AG04450 (cell line): ENCODE results near the gene AUTS2. TPM values are rescaled to one million over a fixed set of nuclear protein-coding genes. Genes with fewer than 3 reads are reported as not detected.

Experiments used
- CTCF ChIA-PET: fragments of 300-600, 350-600 bp; formaldehyde crosslinking; extraction: SDS; loops from one replicate; lab custom pipeline; 2022; ENCODE audit warnings: antibody characterized with exemption, inconsistent platforms; lab: Charles Lee
- POLR2A ChIA-PET: fragments of 350-600 bp; formaldehyde crosslinking; extraction: SDS; loops from one replicate; lab custom pipeline; 2021; ENCODE audit warnings: antibody characterized with exemption, inconsistent platforms; lab: Yijun Ruan, JAX
- DNase-seq: peaks from one replicate; pipeline ENCODE4 v3.0.0-alpha.2; 2011; ENCODE audit warnings: low read depth, low spot score
- H3K27ac ChIP-seq: one replicate; pipeline ENCODE4 v1.5.1; 2012; ENCODE audit warnings: low read depth, low read length, control low read depth
- H3K27me3 ChIP-seq: one replicate; pipeline ENCODE4 v1.6.0; 2012; ENCODE audit warnings: low read length; ENCODE audit not compliant: control insufficient read depth, insufficient read depth
- H3K4me3 ChIP-seq: 2 replicates; pipeline ENCODE4 v1.5.1; 2011; ENCODE audit warnings: mild to moderate bottlenecking, low read depth, low read length, control low read depth
- H3K9me3 ChIP-seq: 2 replicates; pipeline ENCODE4 v1.5.1; 2012; ENCODE audit warnings: low read length; ENCODE audit not compliant: control insufficient read depth, insufficient read depth
- polyA plus RNA-seq: library from polyadenylated mRNA; depleted of rRNA; stranded (reverse); fragments of >200 nt; gene quantifications from 2 replicates; pipeline ENCODE4 v1.2.3, GENCODE V29; 2011
- TF ChIP-seq, protein P1 (sequence below): IDR thresholded peaks from 2 replicates; pipeline ENCODE4 v1.5.1; 2011; ENCODE audit warnings: low read depth, low read length, control low read depth, inconsistent platforms

Gene AUTS2
- polyA plus RNA-seq, 1 experiment, result 1.5 TPM

GRCh38 chr7:70571403-70571934 lies 973.2 kb downstream of the AUTS2 start:
- Histone ChIP-seq H3K27ac (no peak overlapping the region), H3K27me3 (peaks cover 2% of the 10 kb centered on the region), H3K4me3 (no peak overlapping the region), H3K9me3 (no peaks in the 10 kb centered on the region)
- POLR2A ChIA-PET, result no interaction called here
- TF ChIP-seq, protein P1, sequence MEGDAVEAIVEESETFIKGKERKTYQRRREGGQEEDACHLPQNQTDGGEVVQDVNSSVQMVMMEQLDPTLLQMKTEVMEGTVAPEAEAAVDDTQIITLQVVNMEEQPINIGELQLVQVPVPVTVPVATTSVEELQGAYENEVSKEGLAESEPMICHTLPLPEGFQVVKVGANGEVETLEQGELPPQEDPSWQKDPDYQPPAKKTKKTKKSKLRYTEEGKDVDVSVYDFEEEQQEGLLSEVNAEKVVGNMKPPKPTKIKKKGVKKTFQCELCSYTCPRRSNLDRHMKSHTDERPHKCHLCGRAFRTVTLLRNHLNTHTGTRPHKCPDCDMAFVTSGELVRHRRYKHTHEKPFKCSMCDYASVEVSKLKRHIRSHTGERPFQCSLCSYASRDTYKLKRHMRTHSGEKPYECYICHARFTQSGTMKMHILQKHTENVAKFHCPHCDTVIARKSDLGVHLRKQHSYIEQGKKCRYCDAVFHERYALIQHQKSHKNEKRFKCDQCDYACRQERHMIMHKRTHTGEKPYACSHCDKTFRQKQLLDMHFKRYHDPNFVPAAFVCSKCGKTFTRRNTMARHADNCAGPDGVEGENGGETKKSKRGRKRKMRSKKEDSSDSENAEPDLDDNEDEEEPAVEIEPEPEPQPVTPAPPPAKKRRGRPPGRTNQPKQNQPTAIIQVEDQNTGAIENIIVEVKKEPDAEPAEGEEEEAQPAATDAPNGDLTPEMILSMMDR, result no peak
- CTCF ChIA-PET, result no interaction called here
- DNase-seq, result peak; percentile 24

GRCh38 chr7:70571961-70572360 lies 973.7 kb downstream of the AUTS2 start:
- H3K27me3 ChIP-seq, result peaks cover 2% of the 10 kb centered on the region
- TF ChIP-seq, protein P1, result no peak
- no peak overlapping the region for H3K4me3 ChIP-seq
- CTCF ChIA-PET, result no interaction called here
- H3K27ac ChIP-seq, result no peak overlapping the region
- no peaks in the 10 kb centered on the region for H3K9me3 ChIP-seq
- POLR2A ChIA-PET, result no interaction called here
- no peak for DNase-seq

- TF ChIP-seq, protein P1, result no peak
- CTCF ChIA-PET, result interaction anchor here (1.0 kb wide), 1 partner anchor 17 kb away, joined by 3 read pairs; no protein-coding TSS in a partner anchor
- H3K27me3 ChIP-seq, result peaks cover 2% of the 10 kb centered on the region
- POLR2A ChIA-PET, result no interaction called here
- H3K27ac ChIP-seq, result no peak overlapping the region
- no peak for DNase-seq
- no peak overlapping the region for H3K4me3 ChIP-seq
- H3K9me3 ChIP-seq, result no peaks in the 10 kb centered on the region
Measured at GRCh38 chr7:70572571-70572970, 974.3 kb downstream of the AUTS2 start.

DNA sequence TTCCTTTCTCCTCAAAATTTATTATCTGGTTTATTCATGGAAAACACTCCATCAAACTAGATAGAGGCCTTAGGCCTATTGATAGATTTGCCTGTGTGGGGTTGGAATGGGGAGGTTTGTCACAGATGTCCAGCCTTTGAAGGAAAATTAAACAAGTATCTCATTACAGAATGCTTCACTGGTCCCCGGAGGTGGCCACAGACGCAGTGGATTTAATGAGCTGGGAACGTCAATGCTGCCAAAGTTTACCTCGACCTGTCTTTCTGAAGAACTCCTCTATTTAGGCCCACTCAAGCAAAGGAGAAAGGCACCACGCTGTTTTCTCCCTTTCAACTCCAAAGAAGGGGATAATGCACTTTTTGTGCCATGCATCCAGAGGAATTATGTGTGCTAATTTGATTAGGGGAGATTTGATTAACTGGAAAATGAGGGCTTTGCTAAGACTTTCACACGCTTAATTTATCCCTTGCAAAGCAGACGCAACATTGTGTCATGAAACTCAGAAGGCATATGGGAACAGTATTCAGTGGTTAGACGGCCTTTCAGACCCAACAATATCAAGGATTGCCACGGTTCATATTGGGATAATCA lies 974.9 kb downstream of the AUTS2 start:
- Histone ChIP-seq H3K9me3 (no peaks in the 10 kb centered on the region), H3K4me3 (no peak overlapping the region), H3K27me3 (peaks cover 2% of the 10 kb centered on the region), H3K27ac (no peak overlapping the region)
- no peak for DNase-seq
- TF ChIP-seq, protein P1, result no peak
- ChIA-PET POLR2A (no interaction called here), CTCF (interaction anchor here (1.0 kb wide), 1 partner anchor 17 kb away, joined by 3 read pairs; no protein-coding TSS in a partner anchor)

GRCh38 chr7:70573696-70574095 lies 975.4 kb downstream of the AUTS2 start:
- DNase-seq, result no peak
- POLR2A ChIA-PET, result no interaction called here
- Histone ChIP-seq H3K27me3 (peaks cover 2% of the 10 kb centered on the region), H3K4me3 (no peak overlapping the region), H3K27ac (no peak overlapping the region), H3K9me3 (no peaks in the 10 kb centered on the region)
- TF ChIP-seq, protein P1, result no peak
- CTCF ChIA-PET, result interaction anchor here (1.0 kb wide), 1 partner anchor 16 kb away, joined by 3 read pairs; no protein-coding TSS in a partner anchor
